H1 (cell line): Measurements from ENCODE around the gene HTR3A. TPM values are rescaled to one million over a fixed set of nuclear protein-coding genes. Genes with fewer than 3 reads are reported as not detected.

Source experiments
- CREB1 ChIP-seq: IDR thresholded peaks from 2 replicates; pipeline ENCODE4 v1.6.1; 2012; ENCODE audit warnings: inconsistent platforms
- SIX5 ChIP-seq: IDR thresholded peaks from 2 replicates; pipeline ENCODE4 v1.6.1; 2011; ENCODE audit warnings: mild to moderate bottlenecking, low read depth, low read length
- TCF12 ChIP-seq: IDR thresholded peaks from 2 replicates; pipeline ENCODE4 v1.6.1; 2011; ENCODE audit warnings: low read depth, mild to moderate bottlenecking, low read length
- polyA plus RNA-seq, 7 experiments: library from polyadenylated mRNA; depleted of rRNA in 3 of 7; stranded (reverse) in 5 of 7; unstranded in 2 of 7; fragments of >200 nt in 5 of 7; fragments of 200-250 nt in 2 of 7; gene quantifications; 1 replicate in 5 of 7; 2 replicates in 1 of 7; 4 replicates in 1 of 7; pipeline versions ENCODE4 v1.2.1 to v1.2.3, GENCODE V29; 2011 to 2013; ENCODE audit warnings: missing spikeins in 2 of 7, mixed read lengths in 2 of 7
- total RNA-seq: library from RNA; stranded (reverse); fragmentation: NEBNext Ultra II Directional; extraction: Animal tissue kit (Norgen Biotek cat#: 25700); gene quantifications from 2 replicates; pipeline ENCODE4 v1.2.1, GENCODE V29; 2021
- TF ChIP-seq, protein P1 (sequence below): IDR thresholded peaks from 2 replicates; pipeline ENCODE4 v1.6.1; 2011; ENCODE audit warnings: low read depth, mild to moderate bottlenecking, low read length; ENCODE audit not compliant: insufficient read depth

Gene HTR3A
- total and polyA plus RNA-seq, 2 of the 8 experiments (the other 6 are each of a cell fraction or from before 2014, with no cell fraction given) = 7.5 to 8.9 TPM

DNA sequence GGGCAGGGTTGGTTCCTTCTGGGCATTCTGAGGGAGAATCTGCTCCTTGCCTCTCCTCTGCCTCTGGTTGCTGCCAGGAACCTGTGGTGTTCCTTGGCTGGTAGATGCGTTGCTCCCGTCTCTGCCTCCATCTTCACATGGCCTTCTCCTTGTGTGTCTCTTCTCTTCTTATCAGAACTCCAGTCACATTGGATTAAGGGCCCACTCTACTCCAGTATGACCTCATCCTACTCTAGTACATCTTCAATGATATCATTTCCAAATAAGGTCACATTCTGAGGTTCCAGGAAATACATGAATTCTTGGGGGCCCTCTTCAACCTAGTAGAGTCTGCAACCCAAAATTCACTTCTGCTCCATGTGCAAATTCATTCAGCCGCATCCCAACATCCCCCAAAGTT, 37.0 kb upstream of the HTR3A start (continued):
- TF ChIP-seq, protein P1, sequence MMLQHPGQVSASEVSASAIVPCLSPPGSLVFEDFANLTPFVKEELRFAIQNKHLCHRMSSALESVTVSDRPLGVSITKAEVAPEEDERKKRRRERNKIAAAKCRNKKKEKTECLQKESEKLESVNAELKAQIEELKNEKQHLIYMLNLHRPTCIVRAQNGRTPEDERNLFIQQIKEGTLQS = no peak
- TF ChIP-seq SIX5 (no peak), CREB1 (no peak), TCF12 (no peak)
